HG03469 (cell line): Measurements from ENCODE around the gene TTBK2.

ENCODE experiments used
- ATAC-seq: cut with Tn5 transposase; IDR thresholded peaks from one replicate; pipeline ENCODE4 v1.9.1; 2021; ENCODE audit warnings: mild to moderate bottlenecking, moderate library complexity, moderate number of reproducible peaks; ENCODE audit not compliant: unreplicated experiment

TTBK2 gene

GRCh38 chr15:42836251-42836650 is 84.3 kb downstream of the TTBK2 start:
- no peak for ATAC-seq

GRCh38 chr15:42832576-42832975 is 88.0 kb downstream of the TTBK2 start:
- ATAC-seq = no peak

GRCh38 chr15:42826251-42826890 is 94.2 kb downstream of the TTBK2 start:
- no peak for ATAC-seq

- no peak for ATAC-seq
Measured at GRCh38 chr15:42825599-42825998, 95.0 kb downstream of the TTBK2 start.

GRCh38 chr15:42820811-42821210 is 99.8 kb downstream of the TTBK2 start:
- no peak for ATAC-seq

- no peak for ATAC-seq
Measured at GRCh38 chr15:42819786-42820185, 100.8 kb downstream of the TTBK2 start.

GRCh38 chr15:42811433-42811832 is 109.1 kb downstream of the TTBK2 start:
- ATAC-seq = no peak

GRCh38 chr15:42808913-42809312 is 111.7 kb downstream of the TTBK2 start:
- no peak for ATAC-seq

- ATAC-seq = no peak
Measured at GRCh38 chr15:42805266-42805665, 115.3 kb downstream of the TTBK2 start.

GRCh38 chr15:42804739-42805138 is 115.8 kb downstream of the TTBK2 start:
- ATAC-seq = no peak

- no peak for ATAC-seq
Measured at GRCh38 chr15:42803436-42803835, 117.1 kb downstream of the TTBK2 start.

GRCh38 chr15:42802168-42802567 is 118.4 kb downstream of the TTBK2 start:
- ATAC-seq = no peak

GRCh38 chr15:42800731-42801474 is 119.7 kb downstream of the TTBK2 start:
- ATAC-seq = no peak

GRCh38 chr15:42798802-42799201 is 121.8 kb downstream of the TTBK2 start:
- ATAC-seq = no peak

- no peak for ATAC-seq
Measured at GRCh38 chr15:42796955-42797782, 123.4 kb downstream of the TTBK2 start.

- no peak for ATAC-seq
Measured at GRCh38 chr15:42788725-42789124, 131.9 kb downstream of the TTBK2 start.

- ATAC-seq = no peak
Measured at GRCh38 chr15:42786978-42787377, 133.6 kb downstream of the TTBK2 start.

- no peak for ATAC-seq
Measured at GRCh38 chr15:42785569-42785968, 135.0 kb downstream of the TTBK2 start.

GRCh38 chr15:42784705-42785104 is 135.9 kb downstream of the TTBK2 start:
- ATAC-seq = no peak

- no peak for ATAC-seq
Measured at GRCh38 chr15:42782716-42783115, 137.9 kb downstream of the TTBK2 start.

GRCh38 chr15:42775416-42775815 is 145.2 kb downstream of the TTBK2 start:
- ATAC-seq = no peak

- ATAC-seq = no peak
Measured at GRCh38 chr15:42772901-42773300, 147.7 kb downstream of the TTBK2 start.
